Kidney epithelial cell (primary cell): ENCODE results near the gene LDLRAP1. TPM values are rescaled to one million over a fixed set of nuclear protein-coding genes. Genes with fewer than 3 reads are reported as not detected.

Experiments
- DNase-seq: peaks from one replicate; pipeline ENCODE4 v3.0.0-alpha.2; 2010; ENCODE audit warnings: low read depth
- H3K27me3 ChIP-seq: 2 replicates; pipeline ENCODE4 v1.6.0; 2011; ENCODE audit warnings: low read length; ENCODE audit not compliant: control insufficient read depth, insufficient read depth
- H3K36me3 ChIP-seq: 2 replicates; pipeline ENCODE4 v1.5.1; 2011; ENCODE audit warnings: low read length; ENCODE audit not compliant: control insufficient read depth, insufficient read depth
- H3K4me3 ChIP-seq: 2 replicates; pipeline ENCODE4 v1.5.1; 2011; ENCODE audit warnings: low read depth, mild to moderate bottlenecking, control low read depth, low read length
- total RNA-seq: library from RNA; depleted of rRNA; stranded (reverse); fragments of >200 nt; gene quantifications from 2 replicates; pipeline ENCODE4 v1.2.3, GENCODE V29; 2015
- TF ChIP-seq, protein P1 (sequence below): IDR thresholded peaks from 2 replicates; pipeline ENCODE4 v1.5.1; 2011; ENCODE audit warnings: mild to moderate bottlenecking, moderate library complexity, low read length, control low read depth, inconsistent platforms; ENCODE audit not compliant: insufficient read depth, poor library complexity, severe bottlenecking

LDLRAP1 gene
- total RNA-seq, 1 donor from 2014 or later: 7.5 TPM

DNA sequence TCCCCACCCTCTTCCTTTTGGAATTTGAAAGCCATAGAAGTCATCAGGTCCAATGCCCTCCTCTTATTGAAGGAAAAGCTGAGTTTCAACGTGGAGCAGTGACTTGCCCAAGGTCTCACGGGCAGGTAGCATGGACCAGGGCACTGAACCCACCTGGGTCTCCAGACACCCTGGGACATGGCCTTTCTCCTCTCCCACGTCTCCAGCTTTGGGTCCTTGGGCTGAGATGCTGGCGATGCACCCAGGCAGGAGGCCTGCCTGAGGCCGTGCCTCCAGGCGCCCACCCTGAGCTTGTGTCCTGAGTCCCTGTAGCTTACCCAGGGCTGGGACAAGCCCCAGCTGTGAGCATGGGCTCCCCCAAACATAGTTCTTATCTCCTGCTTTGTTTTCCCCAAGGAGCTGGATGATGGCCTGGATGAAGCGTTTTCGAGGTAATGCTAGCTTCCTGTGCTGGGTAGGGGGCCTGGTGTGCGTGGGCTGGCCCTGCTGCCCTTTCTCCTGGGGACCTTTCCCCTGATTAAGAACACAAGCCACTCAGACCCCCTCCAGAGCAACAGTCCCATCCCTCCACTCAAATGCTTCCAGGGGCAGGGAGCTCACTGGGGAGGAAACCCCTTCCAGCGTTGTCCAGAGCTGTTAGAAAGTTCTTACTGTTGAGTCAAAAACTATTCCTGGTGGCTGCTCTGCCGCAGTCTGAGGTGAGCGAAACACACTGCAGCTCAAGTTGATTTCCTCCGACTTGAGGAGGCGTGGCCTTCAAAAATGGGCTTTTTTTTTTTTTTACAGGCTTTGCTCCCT lies 21.6 kb downstream of the LDLRAP1 start:
- H3K36me3 ChIP-seq: no peaks in the 10 kb centered on the region
- TF ChIP-seq, protein P1, sequence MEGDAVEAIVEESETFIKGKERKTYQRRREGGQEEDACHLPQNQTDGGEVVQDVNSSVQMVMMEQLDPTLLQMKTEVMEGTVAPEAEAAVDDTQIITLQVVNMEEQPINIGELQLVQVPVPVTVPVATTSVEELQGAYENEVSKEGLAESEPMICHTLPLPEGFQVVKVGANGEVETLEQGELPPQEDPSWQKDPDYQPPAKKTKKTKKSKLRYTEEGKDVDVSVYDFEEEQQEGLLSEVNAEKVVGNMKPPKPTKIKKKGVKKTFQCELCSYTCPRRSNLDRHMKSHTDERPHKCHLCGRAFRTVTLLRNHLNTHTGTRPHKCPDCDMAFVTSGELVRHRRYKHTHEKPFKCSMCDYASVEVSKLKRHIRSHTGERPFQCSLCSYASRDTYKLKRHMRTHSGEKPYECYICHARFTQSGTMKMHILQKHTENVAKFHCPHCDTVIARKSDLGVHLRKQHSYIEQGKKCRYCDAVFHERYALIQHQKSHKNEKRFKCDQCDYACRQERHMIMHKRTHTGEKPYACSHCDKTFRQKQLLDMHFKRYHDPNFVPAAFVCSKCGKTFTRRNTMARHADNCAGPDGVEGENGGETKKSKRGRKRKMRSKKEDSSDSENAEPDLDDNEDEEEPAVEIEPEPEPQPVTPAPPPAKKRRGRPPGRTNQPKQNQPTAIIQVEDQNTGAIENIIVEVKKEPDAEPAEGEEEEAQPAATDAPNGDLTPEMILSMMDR: no peak
- DNase-seq: no peak
- H3K4me3 ChIP-seq: no peak overlapping the region
- H3K27me3 ChIP-seq: no peaks in the 10 kb centered on the region

DNA sequence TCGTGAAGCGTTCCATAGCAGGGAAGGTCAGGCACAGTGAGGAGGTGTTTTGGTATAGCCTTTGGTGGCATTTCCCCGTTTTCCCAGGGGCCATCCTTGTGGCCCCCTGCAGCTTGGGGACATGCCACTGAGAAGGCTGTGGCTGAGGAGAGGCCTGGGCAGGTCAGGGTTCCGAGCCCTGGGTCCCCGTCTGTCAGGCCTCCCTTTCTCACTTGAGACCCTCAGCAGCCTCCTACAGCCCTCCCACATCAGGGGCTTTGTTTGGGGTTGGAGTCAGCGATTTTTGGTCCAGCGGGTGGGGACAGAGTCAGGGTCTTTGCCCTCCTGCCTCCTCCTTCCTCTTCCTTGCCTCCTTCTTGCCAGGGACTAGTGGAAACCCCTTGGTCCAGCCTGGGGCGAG lies 22.2 kb downstream of the LDLRAP1 start:
- Histone ChIP-seq H3K36me3 (no peaks in the 10 kb centered on the region), H3K4me3 (no peak overlapping the region), H3K27me3 (no peaks in the 10 kb centered on the region)
- TF ChIP-seq, protein P1: no peak
- DNase-seq: no peak

DNA sequence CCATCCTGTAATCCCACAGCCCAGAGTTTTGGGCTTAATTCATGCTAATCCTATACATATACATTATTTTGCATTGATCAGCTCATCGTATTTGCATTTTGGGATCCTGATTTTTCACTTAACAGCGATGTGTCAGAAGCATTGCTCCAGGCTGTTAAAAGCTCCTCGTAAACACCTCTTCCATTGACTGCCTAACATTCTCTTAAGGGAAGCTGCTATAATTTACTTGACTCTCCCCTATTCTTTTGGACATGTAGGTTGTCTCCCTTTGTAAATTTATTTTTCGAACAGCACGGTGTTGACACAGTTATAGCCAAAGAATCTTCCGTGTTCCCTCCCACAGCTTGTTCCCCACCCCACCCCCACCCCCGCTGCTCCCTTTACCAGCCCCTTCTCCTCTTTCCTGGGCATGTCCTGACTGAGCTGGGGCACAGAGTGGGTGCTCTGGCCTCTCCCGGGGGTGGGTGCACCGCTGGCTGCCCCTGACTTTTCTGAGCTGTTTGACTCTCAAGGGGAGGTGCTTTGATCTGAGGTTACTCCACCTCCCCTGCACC lies 22.8 kb downstream of the LDLRAP1 start:
- H3K4me3 ChIP-seq: no peak overlapping the region
- no peaks in the 10 kb centered on the region for H3K27me3 ChIP-seq
- TF ChIP-seq, protein P1: no peak
- no peaks in the 10 kb centered on the region for H3K36me3 ChIP-seq
- DNase-seq: no peak

DNA sequence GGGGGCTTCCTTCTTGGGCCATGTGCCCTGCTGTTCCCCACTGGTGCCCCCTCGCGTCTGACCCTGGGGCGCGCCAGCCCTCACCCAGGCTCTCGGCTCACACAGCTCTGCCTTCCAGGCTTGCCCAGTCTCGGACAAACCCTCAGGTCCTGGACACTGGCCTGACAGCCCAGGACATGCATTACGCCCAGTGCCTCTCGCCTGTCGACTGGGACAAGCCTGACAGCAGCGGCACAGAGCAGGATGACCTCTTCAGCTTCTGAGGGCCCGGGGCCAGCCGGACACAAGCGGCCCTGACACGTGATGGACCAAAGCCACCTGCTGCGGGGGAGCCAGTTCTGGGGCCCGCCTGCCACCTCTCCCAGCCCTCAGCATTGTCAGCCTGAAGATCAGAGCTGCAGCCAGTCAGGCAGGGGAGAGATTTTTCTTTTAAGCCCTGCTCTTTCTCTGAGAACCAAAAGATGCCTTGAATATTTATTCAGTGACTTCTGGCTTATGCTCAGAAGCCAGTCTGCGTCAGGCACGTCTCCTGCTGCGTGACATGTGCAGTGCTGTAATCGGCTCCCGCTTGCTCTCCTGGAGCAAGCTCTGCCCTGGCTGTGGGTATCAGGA lies 23.4 kb downstream of the LDLRAP1 start:
- Histone ChIP-seq H3K27me3 (no peaks in the 10 kb centered on the region), H3K4me3 (no peak overlapping the region), H3K36me3 (no peaks in the 10 kb centered on the region)
- DNase-seq: no peak
- TF ChIP-seq, protein P1: peak; percentile 40

DNA sequence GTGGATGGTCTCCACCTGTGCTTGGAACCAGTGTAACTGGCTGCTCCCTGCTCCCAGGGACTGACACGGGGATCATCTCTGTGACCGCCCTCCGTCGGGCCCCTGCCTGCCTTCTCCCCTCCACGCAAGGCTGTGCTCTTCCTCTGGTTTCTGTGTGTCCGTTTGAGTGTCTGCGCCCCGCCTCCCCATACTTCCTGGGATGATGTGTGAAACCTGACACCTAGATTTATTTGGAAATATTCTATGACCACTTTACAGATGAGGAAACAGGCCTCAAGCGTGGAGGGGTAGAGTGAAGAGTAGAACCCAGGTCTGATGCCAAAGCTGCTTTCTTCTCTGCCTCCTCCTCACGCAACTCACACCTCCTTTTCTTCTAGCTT lies 24.3 kb downstream of the LDLRAP1 start:
- no peaks in the 10 kb centered on the region for H3K36me3 ChIP-seq
- TF ChIP-seq, protein P1: no peak

More for the DNA sequence above, 24.3 kb downstream of the LDLRAP1 start:
- DNase-seq: no peak
- Histone ChIP-seq H3K4me3 (no peak overlapping the region), H3K27me3 (no peaks in the 10 kb centered on the region)
